ENCODE measurements around the gene FAM200B. TPM values are rescaled to one million over a fixed set of nuclear protein-coding genes. Genes with fewer than 3 reads are reported as not detected.

The FAM200B gene
- total RNA-seq, 3 donors from 2014 or later (not counting 1 experiment from before 2014, with no cell fraction given), result 14.3 to 15.6 (median 14.5) TPM

DNA sequence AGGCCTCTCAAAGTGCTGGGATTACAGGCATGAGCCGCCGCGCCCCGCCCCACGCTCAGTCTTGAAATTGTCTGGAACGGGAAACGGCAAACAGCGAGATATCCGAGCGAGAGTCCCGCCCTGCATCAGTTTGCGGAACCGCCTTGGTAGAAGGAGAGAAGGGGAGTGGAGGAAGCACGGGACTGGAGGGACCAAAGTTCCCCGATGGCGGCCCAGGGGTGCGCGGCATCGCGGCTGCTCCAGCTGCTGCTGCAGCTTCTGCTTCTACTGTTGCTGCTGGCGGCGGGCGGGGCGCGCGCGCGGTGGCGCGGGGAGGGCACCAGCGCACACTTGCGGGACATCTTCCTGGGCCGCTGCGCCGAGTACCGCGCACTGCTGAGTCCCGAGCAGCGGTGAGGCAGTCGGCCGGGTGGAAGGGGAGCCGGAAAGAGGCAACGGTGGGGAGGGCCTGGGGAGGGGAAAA, 21.3 kb downstream of the FAM200B start, which contains the start of gene BST1:
TSS of gene BST1 (plus strand) at position 125 of the 463 bp plus-strand sequence. CDS start at position 205, 80 bp downstream.
- Histone ChIP-seq H3K36me3 (ENCODE audit: control insufficient read depth, insufficient read depth, low read length) (no peaks in the 10 kb centered on the region), H3K4me1 (ENCODE audit: control insufficient read depth, insufficient read depth, low read length) (peaks cover 13% of the 10 kb centered on the region), H3K27ac (ENCODE audit: low read length) (no peak within 1 kb of the TSS), H3K9me3 (ENCODE audit: control insufficient read depth, insufficient read depth, low read length) (no peaks in the 10 kb centered on the region), H3K27me3 (ENCODE audit: control insufficient read depth, insufficient read depth, low read length) (peaks cover 2% of the 10 kb centered on the region), H3K4me3 (ENCODE audit: low read length) (peak within 1 kb of the TSS; percentile 51)
- ATAC-seq (peak; percentile 85 to 87 (median 85)), DNase-seq (peak; percentile 32 to 58)
- intact Hi-C loops (cut with micrococcal nuclease), result no loop called here
- TF ChIP-seq, protein P1, sequence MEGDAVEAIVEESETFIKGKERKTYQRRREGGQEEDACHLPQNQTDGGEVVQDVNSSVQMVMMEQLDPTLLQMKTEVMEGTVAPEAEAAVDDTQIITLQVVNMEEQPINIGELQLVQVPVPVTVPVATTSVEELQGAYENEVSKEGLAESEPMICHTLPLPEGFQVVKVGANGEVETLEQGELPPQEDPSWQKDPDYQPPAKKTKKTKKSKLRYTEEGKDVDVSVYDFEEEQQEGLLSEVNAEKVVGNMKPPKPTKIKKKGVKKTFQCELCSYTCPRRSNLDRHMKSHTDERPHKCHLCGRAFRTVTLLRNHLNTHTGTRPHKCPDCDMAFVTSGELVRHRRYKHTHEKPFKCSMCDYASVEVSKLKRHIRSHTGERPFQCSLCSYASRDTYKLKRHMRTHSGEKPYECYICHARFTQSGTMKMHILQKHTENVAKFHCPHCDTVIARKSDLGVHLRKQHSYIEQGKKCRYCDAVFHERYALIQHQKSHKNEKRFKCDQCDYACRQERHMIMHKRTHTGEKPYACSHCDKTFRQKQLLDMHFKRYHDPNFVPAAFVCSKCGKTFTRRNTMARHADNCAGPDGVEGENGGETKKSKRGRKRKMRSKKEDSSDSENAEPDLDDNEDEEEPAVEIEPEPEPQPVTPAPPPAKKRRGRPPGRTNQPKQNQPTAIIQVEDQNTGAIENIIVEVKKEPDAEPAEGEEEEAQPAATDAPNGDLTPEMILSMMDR (IDR thresholded peaks at IDR 0.05), result no peak
- H3K4me3 Mint-ChIP-seq, result peak within 1 kb of the TSS; percentile 90
- under 1% methylated on average over 43 of the region's 43 CpGs for WGBS (ENCODE audit: insufficient coverage)
- peaks cover 10 to 24% of the 10 kb centered on the region in 2 donors for H3K27me3 Mint-ChIP-seq (ENCODE audit: low read depth in 2 of 2)
- peaks cover 11 to 19% of the 10 kb centered on the region in 2 donors for H3K4me1 Mint-ChIP-seq
- no peaks in the 10 kb centered on the region for H3K9me3 Mint-ChIP-seq
- H3K36me3 Mint-ChIP-seq, result no peaks in the 10 kb centered on the region
- peak within 1 kb of the TSS in 1 of 2 donors; percentile 44 for H3K27ac Mint-ChIP-seq

DNA sequence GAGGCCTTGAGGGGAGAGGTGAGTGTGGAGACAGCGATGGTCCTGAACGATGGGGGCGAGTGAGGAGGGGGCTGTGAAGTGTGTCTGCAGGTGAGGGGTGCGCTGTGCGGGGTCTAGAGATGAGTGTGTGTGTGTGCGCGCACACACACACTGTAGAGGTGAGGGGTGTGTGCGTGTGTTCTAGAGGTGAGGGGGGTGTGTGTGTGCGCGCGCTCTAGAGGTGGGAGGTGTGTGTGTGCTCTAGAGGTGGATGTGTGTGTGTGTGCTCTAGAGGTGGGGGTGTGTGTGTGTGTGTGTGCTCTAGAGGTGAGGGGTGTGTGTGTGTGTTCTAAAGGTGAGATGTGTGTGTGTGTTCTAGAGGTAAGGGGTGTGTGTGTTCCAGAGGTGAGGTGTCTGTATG, 21.8 kb downstream of the FAM200B start:
- WGBS (ENCODE audit: insufficient coverage), result 74% methylated on average over 11 of the region's 11 CpGs
- DNase-seq, result no peak
- Mint-ChIP-seq H3K27me3 (ENCODE audit: low read depth in 2 of 2) (peaks cover 10 to 20% of the 10 kb centered on the region in 2 donors), H3K9me3 (no peaks in the 10 kb centered on the region), H3K4me1 (peaks cover 11 to 19% of the 10 kb centered on the region in 2 donors), H3K27ac (no peak overlapping the region), H3K36me3 (no peaks in the 10 kb centered on the region), H3K4me3 (peak overlapping the region; percentile 90)
- no peaks in the 10 kb centered on the region for H3K9me3 ChIP-seq (ENCODE audit: control insufficient read depth, insufficient read depth, low read length)
- TF ChIP-seq, protein P1 (IDR thresholded peaks at IDR 0.05), result no peak
- H3K4me1 ChIP-seq (ENCODE audit: control insufficient read depth, insufficient read depth, low read length), result peaks cover 13% of the 10 kb centered on the region
- peak overlapping the region; percentile 51 for H3K4me3 ChIP-seq (ENCODE audit: low read length)
- intact Hi-C loops (cut with micrococcal nuclease), result no loop called here
- no peak overlapping the region for H3K27ac ChIP-seq (ENCODE audit: low read length)
- no peaks in the 10 kb centered on the region for H3K36me3 ChIP-seq (ENCODE audit: control insufficient read depth, insufficient read depth, low read length)
- peak in 1 of 3 donors; percentile 23 for ATAC-seq
- peaks cover 2% of the 10 kb centered on the region for H3K27me3 ChIP-seq (ENCODE audit: control insufficient read depth, insufficient read depth, low read length)

DNA sequence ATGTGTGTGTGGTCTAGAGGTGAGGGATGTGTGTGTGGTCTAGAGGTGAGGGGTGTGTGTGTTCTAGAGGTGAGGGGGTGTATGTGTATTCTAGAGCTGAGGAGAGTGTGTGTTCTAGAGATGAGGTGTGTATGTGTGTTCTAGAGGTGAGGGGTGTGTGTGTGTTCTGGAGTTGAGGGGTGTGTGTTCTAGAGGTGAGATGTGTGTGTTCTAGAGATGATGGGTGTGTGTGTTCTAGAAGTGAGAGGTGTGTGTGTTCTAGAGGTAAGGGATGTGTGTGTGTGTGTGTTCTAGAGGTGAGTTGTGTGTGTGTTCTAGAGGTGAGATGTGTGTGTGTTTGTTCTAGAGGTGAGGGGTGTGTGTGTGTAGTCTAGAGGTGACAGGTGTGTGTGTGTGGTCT, 22.5 kb downstream of the FAM200B start:
- TF ChIP-seq, protein P1 (IDR thresholded peaks at IDR 0.05), result no peak
- no peak overlapping the region for H3K27ac Mint-ChIP-seq
- H3K9me3 Mint-ChIP-seq, result no peaks in the 10 kb centered on the region
- Histone ChIP-seq H3K27me3 (ENCODE audit: control insufficient read depth, insufficient read depth, low read length) (peaks cover 2% of the 10 kb centered on the region), H3K36me3 (ENCODE audit: control insufficient read depth, insufficient read depth, low read length) (no peaks in the 10 kb centered on the region), H3K4me1 (ENCODE audit: control insufficient read depth, insufficient read depth, low read length) (peaks cover 13% of the 10 kb centered on the region), H3K9me3 (ENCODE audit: control insufficient read depth, insufficient read depth, low read length) (no peaks in the 10 kb centered on the region), H3K27ac (ENCODE audit: low read length) (no peak overlapping the region), H3K4me3 (ENCODE audit: low read length) (no peak overlapping the region)
- H3K27me3 Mint-ChIP-seq (ENCODE audit: low read depth in 2 of 2), result peaks cover 7 to 13% of the 10 kb centered on the region in 2 donors
- DNase-seq, result no peak
- H3K4me3 Mint-ChIP-seq, result peak overlapping the region; percentile 90
- H3K36me3 Mint-ChIP-seq, result no peaks in the 10 kb centered on the region
- intact Hi-C loops (cut with micrococcal nuclease), result no loop called here
- ATAC-seq, result no peak
- peaks cover 11 to 19% of the 10 kb centered on the region in 2 donors for H3K4me1 Mint-ChIP-seq
